ENCODE data around the gene NUPR1. TPM values are rescaled to one million over a fixed set of nuclear protein-coding genes. Genes with fewer than 3 reads are reported as not detected.
A peak's percentile ranks its signal among the peaks of the same experiment; 100 is the strongest.

The NUPR1 gene
- total RNA-seq, result 10 to 100 TPM; 33.0 to 64.3 (median 42.2) TPM

GRCh38 chr16:28538733-28539596 lies at the start of gene NUPR1:
Gene NUPR1 (minus strand): TSS chr16:28538974. CDS start chr16:28538907, 67 bp downstream.
- peaks cover 69% of the 10 kb centered on the region for H3K4me1 ChIP-seq
- H3K4me3 ChIP-seq, result peak within 1 kb of the TSS; percentile 64
- H3K27me3 ChIP-seq, result no peaks in the 10 kb centered on the region
- H3K36me3 ChIP-seq, result no peaks in the 10 kb centered on the region
- peak within 1 kb of the TSS; percentile 97 for H3K27ac ChIP-seq
- TF ChIP-seq POLR2AphosphoS5 (IDR thresholded peaks at IDR 0.05) (peak in 2 of 3 donors; percentile 94 to 96), CTCF (IDR thresholded peaks at IDR 0.05) (no peak), EP300 (IDR thresholded peaks at IDR 0.05) (no peak), POLR2A (IDR thresholded peaks at IDR 0.05) (peak; percentile 74 to 88)
- 12% methylated on average over 22 of the region's 22 CpGs for WGBS
- H3K9me3 ChIP-seq, result no peaks in the 10 kb centered on the region
- DNase-seq (ENCODE audit: low spot score in 2 of 2), result peak; percentile 97 to 99

- peaks cover 93% of the 10 kb centered on the region for H3K36me3 ChIP-seq
- 79% methylated on average over 5 of the region's 8 CpGs for WGBS
These were observed 48.6 kb upstream of the NUPR1 start for GRCh38 chr16:28587386-28587785.

DNA sequence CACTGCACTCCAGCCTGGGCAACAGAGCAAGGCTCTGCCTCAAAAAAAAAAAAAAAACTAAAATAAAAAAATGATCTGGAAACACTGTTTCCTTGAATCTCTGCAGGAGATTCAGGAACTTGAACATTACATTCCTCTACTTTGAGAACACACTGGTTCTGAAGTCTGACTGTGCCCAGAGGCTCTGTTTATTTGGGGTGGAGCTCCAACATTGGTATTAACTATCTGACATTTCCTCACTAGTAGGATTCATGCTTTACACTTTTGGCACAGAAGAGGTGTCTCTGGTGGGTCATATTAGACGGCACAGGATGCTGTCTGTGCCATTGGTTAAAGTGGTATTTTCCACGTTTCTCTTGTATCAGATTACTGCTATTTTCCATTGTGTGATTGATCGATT lies 47.7 kb upstream of the NUPR1 start:
- no peak for DNase-seq (ENCODE audit: low spot score in 2 of 2)
- no peaks in the 10 kb centered on the region for H3K27me3 ChIP-seq
- no peak overlapping the region for H3K27ac ChIP-seq
- WGBS, result 86% methylated on average over 3 of the region's 3 CpGs
- TF ChIP-seq POLR2A (IDR thresholded peaks at IDR 0.05), result no peak
- H3K4me1 ChIP-seq, result no peaks in the 10 kb centered on the region
- no peak overlapping the region for H3K4me3 ChIP-seq
- no peaks in the 10 kb centered on the region for H3K9me3 ChIP-seq
- peaks cover 93% of the 10 kb centered on the region for H3K36me3 ChIP-seq

More at GRCh38 chr16:28587386-28587785, 48.6 kb upstream of the NUPR1 start:
- no peak overlapping the region for H3K27ac ChIP-seq
- no peaks in the 10 kb centered on the region for H3K4me1 ChIP-seq
- no peak overlapping the region for H3K4me3 ChIP-seq
- H3K9me3 ChIP-seq, result no peaks in the 10 kb centered on the region
- H3K27me3 ChIP-seq, result no peaks in the 10 kb centered on the region
- DNase-seq (ENCODE audit: low spot score in 2 of 2), result no peak
- TF ChIP-seq CTCF (IDR thresholded peaks at IDR 0.05) (no peak), POLR2A (IDR thresholded peaks at IDR 0.05) (no peak), POLR2AphosphoS5 (IDR thresholded peaks at IDR 0.05) (no peak), EP300 (IDR thresholded peaks at IDR 0.05) (no peak)

GRCh38 chr16:28585674-28586073 lies 46.9 kb upstream of the NUPR1 start:
- 91% methylated on average over 11 of the region's 11 CpGs for WGBS
- Histone ChIP-seq H3K4me1 (no peaks in the 10 kb centered on the region), H3K4me3 (no peak overlapping the region), H3K9me3 (no peaks in the 10 kb centered on the region), H3K27me3 (no peaks in the 10 kb centered on the region), H3K36me3 (peaks cover 88% of the 10 kb centered on the region), H3K27ac (no peak overlapping the region)
- DNase-seq (ENCODE audit: low spot score in 2 of 2), result no peak
- TF ChIP-seq POLR2AphosphoS5 (IDR thresholded peaks at IDR 0.05) (no peak), POLR2A (IDR thresholded peaks at IDR 0.05) (no peak), EP300 (IDR thresholded peaks at IDR 0.05) (no peak), CTCF (IDR thresholded peaks at IDR 0.05) (no peak)

DNA sequence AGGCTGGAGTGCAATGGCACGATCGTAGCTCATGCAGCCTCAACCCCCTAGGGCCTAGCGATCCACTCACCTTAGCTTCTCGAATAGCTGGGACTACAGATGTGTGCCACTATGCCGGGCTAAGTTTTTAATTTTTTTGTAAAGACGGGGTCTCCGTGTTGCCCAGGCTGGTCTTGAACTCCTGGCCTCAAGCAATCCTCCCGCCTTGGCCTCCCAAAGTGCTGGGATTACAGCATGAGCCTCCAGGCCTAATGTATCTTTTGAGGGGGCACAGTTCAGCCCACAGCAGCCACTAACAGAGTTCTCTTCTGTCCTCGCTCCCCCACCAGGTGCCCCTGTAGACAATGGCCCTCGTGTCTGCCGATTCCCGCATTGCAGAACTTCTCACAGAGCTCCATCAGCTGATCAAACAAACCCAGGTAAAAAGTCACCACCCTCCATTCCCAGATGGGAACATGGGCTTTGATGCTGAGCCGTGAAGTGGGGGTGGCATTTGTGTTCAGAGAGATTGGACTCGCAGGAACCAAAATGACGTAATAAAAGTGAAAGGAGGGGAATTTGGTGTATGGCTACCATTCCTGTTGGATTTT lies 42.0 kb upstream of the NUPR1 start:
- WGBS, result 96% methylated on average over 15 of the region's 15 CpGs
- DNase-seq (ENCODE audit: low spot score in 2 of 2), result no peak
- TF ChIP-seq EP300 (IDR thresholded peaks at IDR 0.05), result no peak
- no peak overlapping the region for H3K27ac ChIP-seq
- peaks cover 40% of the 10 kb centered on the region for H3K36me3 ChIP-seq
- H3K4me1 ChIP-seq, result no peaks in the 10 kb centered on the region
- no peak overlapping the region for H3K4me3 ChIP-seq
- no peaks in the 10 kb centered on the region for H3K9me3 ChIP-seq
- H3K27me3 ChIP-seq, result no peaks in the 10 kb centered on the region

DNA sequence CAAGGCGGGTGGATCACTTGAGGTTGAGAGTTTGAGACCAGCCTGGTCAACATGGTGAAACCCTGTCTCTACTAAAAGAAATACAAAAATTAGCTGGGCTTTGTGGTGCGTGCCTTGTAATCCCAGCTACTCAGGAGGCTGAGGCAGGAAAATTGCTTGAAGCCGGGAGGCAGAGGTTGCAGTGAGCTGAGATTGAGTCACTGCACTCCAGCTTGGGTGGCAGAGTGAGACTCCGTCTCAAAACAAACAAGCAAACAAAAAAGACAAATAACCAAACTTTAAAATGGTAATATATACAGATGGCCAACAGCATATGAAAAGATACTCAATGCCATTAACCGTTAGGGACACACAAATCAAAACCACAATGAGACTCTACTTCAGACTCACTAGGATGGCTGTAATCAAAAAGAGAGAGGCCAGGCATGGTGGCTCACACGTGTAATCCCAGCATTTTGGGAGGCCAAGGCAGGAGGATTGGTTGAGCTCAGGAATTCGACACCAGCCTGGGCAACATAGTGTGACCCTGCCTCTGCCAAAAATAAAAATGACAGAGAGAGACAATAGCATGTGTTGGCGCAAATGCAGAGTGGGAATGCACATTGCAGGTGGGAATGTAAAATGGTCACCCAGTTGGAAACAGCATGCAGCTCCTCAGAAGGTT lies 36.8 kb upstream of the NUPR1 start:
- Histone ChIP-seq H3K36me3 (no peaks in the 10 kb centered on the region), H3K27ac (no peak overlapping the region), H3K27me3 (no peaks in the 10 kb centered on the region), H3K4me1 (peaks cover 3% of the 10 kb centered on the region), H3K9me3 (no peaks in the 10 kb centered on the region), H3K4me3 (no peak overlapping the region)
- no peak for TF ChIP-seq EP300 (IDR thresholded peaks at IDR 0.05)
- no peak for TF ChIP-seq POLR2AphosphoS5 (IDR thresholded peaks at IDR 0.05)
- no peak for TF ChIP-seq POLR2A (IDR thresholded peaks at IDR 0.05)
- no peak for TF ChIP-seq CTCF (IDR thresholded peaks at IDR 0.05)
- DNase-seq (ENCODE audit: low spot score in 2 of 2), result no peak
- 94% methylated on average over 8 of the region's 8 CpGs for WGBS
